Stimulated activated CD4-positive, alpha-beta T cell treated with anti-CD3 and anti-CD28 coated beads, TNF-alpha, amount 100 ng/mL, for 24 hours (primary cell): ENCODE measurements around the gene TMEM87B.

ENCODE experiments used
- DNase-seq, 3 experiments: peaks; one replicate each; pipeline ENCODE4 v3.0.0-alpha.2; 2020; ENCODE audit warnings: low read depth in 3 of 3

Gene TMEM87B

DNA sequence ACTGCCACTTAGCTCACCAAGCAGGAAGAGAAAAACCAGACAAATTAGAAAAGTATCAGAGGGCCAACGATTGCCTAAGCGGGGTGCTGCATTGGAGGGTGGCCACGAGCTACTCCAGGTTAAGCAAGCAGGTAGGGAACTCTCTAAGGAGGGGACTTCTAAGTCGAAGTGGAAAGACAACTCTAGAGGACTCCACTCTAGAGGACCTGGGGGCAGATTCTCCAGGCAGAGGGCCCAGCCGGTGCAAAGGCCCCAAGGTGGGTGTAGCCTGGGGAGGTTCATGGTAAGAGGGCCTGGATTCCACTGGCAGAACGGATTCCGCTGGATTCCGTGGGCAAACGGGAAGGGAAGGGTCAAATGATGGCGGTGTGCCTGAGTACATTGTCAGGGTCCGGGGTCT, 95.8 kb downstream of the TMEM87B start:
- no peak for DNase-seq

- DNase-seq = no peak
Observed at GRCh38 chr2:112151271-112151670, 96.2 kb downstream of the TMEM87B start.

DNA sequence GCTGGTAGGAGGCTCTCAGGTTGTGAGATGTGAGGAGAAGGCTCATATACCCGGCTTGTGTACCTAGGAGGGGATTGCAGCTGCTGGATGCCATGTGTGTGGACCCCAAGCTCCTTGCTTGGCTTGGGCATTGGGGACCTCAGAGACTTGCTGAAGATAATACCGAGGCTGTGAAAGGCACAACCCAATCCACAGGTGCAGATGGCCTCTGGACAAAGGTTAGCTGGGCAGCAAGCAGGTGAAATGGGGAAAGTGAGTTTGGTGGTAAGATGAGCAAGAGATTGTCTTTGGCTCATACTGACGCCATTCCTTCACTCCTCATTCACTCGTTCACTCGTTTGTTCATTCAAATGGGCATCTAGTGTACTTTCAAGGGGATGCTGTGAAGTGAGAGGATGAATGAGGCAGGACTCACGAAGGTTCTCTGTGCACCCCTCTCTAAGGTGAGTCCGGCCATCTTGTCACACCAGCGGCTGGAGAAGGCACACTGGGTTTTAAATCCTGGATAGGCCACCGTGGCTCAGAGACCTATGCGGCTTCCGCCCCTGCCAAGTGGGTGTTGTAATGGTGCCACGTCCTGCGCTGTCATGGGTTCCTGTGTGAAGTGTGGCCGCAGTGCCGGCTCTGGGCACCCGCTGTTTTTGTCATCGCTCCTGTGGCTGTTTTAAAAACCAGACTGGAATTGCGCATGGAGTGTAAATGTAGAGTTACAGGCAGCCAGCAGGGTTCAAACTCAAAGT, 96.8 kb downstream of the TMEM87B start:
- no peak for DNase-seq

DNA sequence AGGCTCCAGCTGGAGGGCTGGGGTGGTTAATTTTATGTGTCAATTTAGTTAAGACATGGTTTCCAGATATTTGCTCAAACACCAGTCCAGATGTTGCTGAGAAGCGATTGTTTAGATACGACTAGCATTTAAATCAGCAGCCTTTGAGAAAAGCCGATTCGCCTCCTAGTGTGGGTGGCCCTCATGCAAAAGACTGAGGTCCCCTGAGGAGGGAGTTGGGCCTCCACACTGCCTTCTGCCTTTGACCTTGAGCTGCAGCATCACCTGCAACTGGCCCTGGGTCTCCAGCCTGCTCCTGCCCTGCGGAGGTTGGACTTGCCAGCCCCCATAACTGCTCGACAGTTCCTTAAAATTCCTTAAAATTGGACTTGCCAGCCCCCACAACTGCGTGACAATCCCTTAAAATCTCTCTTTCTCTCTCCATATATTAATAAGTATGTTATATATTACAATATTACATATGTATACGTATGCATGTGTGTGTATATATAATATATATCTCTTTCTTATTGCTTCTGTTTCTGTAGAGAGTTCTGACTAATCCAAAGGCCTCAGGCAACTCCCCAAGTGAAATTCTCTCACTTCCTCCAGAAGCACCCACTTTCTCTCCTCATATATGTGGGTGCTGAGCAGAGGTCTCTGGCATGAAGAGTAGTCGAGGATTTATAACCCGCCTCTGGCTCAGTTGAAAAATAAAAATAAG, 97.6 kb downstream of the TMEM87B start:
- DNase-seq = no peak

GRCh38 chr2:112153179-112153490, 98.1 kb downstream of the TMEM87B start:
- DNase-seq = no peak

DNA sequence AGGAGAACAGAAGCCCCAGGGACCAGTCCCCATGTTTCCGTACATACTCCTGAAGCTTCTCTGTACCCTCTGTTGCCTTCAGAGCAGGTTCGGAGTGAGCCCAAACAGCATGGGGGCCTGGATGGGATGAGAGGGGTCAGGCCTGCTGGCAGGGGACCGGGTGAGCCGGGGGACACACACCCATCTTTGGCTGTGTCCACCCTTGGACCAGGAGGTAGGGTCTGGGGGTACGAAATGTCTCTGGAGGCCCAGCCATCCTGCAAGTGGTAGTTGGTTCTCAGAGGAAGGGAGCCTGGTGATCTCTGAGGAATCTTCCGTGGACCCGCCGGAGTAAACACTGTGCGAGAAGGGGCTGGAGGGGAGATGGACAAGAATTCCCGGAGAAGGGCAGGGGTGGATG, 98.4 kb downstream of the TMEM87B start:
- DNase-seq = no peak

GRCh38 chr2:112154246-112155117, 99.4 kb downstream of the TMEM87B start:
- peak in 1 of 3 experiments; percentile 5 for DNase-seq

GRCh38 chr2:112155331-112156151, 100.5 kb downstream of the TMEM87B start:
- DNase-seq = peak in 2 of 3 experiments; percentile 6 to 28

DNA sequence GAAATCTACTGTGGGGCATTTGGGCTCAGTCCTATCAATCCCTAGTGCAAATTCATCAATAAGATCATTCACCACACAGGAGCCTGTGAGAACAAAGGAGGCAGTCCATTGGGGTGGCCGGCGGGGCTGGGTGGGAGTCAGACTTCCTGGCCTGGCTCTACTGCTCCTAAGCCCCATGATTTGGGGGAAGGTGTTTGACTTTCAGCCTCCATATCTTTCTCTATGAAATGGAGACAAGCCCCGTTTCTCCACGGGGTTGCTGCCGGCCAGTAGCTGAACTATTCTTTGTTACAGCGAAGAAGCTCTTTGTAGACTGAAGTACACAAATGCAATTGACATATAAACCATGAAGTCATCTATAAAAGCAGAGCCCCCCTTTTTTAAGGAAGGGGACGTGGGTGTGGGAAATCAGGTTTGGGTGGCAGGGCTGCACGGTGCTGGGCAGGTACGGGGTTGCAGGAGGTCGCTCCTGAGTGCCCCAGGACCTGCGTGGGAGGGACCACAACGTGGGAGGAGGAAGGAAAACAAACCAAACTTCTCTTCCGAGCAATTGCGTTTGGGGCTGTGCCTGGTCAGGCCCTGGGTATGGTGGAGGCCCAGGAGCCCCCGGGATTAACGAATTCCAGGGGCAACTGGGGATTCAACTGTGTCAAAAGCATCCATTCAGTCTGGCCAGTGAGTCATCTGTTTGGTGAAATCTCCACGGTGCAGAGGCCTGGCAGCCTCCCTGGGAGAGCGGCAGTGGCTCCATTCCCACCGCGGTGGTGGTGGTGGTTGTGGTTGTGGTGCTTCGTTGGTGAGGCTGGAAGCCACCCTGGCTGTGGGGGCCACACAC, 101.3 kb downstream of the TMEM87B start:
- DNase-seq = peak in 1 of 3 experiments; percentile 57

DNA sequence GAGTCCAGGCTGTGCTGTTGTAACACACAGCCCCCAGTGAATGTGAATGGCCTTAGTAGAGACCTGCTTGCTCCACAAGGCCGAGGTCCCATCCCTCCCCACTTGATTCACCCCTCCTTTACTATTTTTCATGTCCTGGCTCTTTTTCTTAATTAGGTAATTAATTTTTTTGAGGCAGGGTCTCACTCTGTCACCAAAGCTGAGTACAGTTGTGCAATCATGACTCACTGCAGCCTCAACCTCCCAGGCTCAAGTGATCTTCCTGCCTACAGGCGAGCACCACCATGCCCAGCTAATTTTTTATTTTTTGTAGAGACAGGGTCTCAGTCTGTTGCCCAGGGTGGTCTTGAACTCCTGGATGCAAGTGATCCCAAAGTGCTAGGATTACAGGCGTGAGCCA, 102.4 kb downstream of the TMEM87B start:
- no peak for DNase-seq

GRCh38 chr2:112159454-112159921, 104.4 kb downstream of the TMEM87B start:
- no peak for DNase-seq

- no peak for DNase-seq
Observed at GRCh38 chr2:112160283-112161250, 105.5 kb downstream of the TMEM87B start.

DNA sequence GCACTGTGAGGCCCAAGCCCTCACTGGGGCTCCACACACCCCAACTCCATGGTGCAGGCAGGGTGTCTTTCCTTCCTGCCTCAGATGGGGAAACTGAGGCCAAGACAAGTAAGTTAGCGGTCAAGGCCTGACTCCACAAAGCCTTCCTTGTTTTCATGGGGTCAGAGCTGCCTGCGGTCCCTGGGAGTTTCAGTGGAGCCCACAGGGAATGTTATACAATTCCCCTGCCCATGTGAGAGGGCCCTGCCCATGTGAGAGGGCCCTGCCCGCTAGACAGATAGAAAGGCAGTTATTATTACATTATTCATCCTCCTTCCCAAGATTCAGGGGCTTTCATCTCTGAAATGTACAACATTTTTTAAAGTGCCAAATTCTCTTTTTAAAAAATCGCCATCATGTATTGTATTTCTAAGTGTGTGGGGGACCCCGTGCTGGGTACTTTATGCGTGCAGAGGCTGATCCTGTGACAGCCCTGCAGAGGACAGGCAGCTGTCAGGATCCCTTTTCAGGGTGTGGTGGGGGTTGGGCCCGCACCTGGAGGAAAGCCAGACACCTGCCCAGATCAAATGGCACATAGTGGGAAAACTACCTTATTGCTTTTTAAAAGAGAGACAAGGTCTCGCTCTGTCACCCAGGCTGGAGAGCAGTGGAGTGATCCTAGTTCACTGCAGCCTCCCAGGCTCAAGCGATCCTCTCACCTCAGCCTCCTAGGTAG, 106.5 kb downstream of the TMEM87B start:
- DNase-seq = no peak

DNA sequence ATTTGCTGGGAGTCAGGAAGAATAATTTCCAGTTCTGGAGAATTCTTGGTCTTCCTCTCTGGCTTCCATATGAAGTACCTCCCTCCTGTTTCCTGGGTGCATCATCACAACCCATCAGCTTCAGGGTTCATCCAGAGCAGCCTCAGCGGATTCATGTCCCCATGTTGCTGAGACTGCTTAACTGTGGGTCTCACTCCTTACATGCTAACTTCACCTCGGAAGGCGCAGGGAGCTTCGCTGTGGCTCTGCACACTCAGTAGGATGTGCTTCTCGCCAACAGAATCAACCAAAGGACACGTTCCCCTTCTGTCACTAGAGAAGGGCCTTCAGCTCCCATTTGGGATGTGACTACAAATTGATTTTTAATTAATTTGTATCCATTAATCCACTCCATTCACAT, 107.3 kb downstream of the TMEM87B start:
- DNase-seq = no peak

GRCh38 chr2:112162956-112163355, 107.9 kb downstream of the TMEM87B start:
- no peak for DNase-seq

DNA sequence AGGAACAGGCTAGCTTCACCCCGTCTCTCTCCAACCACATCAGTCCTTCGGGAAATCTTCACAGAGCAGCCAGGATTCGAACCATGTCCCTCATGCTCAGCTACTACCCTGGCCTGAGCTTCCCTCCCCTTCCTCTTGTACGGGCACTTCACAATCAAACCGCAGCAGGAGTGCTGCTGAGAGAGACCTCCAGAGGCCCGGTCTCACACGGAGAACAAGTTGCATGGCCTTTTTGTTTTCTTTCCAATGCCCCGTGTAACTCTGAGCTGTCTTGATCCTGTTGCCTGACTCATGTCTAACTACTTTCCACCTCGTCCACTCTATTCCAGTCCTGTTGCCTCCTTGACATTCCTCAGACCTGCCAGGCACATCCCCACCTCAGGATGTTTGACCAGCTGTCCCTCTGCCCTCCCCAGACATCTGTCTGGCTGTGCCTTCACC, 108.5 kb downstream of the TMEM87B start:
- DNase-seq = no peak

GRCh38 chr2:112164876-112165275, 109.8 kb downstream of the TMEM87B start:
- no peak for DNase-seq

DNA sequence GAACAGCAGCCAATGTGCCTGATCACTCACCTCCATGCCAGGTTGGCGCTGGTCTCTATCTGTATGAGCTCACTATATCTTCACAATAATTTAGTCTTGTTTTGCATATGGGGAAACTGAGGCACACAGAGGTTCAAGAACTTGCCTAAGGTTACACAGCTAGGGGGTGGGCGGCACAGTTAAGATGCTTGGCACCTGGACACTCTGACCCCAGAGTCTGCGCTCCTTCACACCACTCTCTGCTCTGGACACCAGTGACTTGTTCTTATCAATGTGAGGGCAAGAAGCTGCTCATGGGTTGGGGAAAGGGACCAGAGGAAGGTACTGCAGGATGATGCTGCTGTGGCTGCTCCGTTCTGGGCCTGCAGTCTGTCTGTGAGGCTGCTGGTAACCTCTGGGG, 110.2 kb downstream of the TMEM87B start:
- no peak for DNase-seq
